ENCODE data around the gene TMEM163.
"Not testable (repeated sequence)": the region's sequence is repeated elsewhere in the genome, so short reads cannot be mapped to it uniquely, and the experiment has no call there.

The TMEM163 gene

GRCh38 chr2:134512734-134513464 is 205.9 kb downstream of the TMEM163 start:
- DNase-seq (ENCODE audit: low read depth): no peak
- H3K4me3 ChIP-seq (ENCODE audit: low read depth, low read length): no peak overlapping the region
- TF ChIP-seq MAX (IDR thresholded peaks at IDR 0.05; ENCODE audit: low read depth, low read length): no peak
- TF ChIP-seq MYC (IDR thresholded peaks at IDR 0.05; ENCODE audit: low read depth, low read length): no peak
- TF ChIP-seq POLR2A (IDR thresholded peaks at IDR 0.05; ENCODE audit: extremely low read depth, insufficient read length): no peak
- no peak for TF ChIP-seq CTCF (IDR thresholded peaks at IDR 0.05; ENCODE audit: low read depth, low read length)

- H3K4me3 ChIP-seq (ENCODE audit: low read depth, low read length): no peak overlapping the region
- TF ChIP-seq MYC (IDR thresholded peaks at IDR 0.05; ENCODE audit: low read depth, low read length) (no peak), CTCF (IDR thresholded peaks at IDR 0.05; ENCODE audit: low read depth, low read length) (no peak), POLR2A (IDR thresholded peaks at IDR 0.05; ENCODE audit: extremely low read depth, insufficient read length) (no peak)
- DNase-seq (ENCODE audit: low read depth): no peak
These were observed 210.4 kb downstream of the TMEM163 start for GRCh38 chr2:134508391-134508790.

- TF ChIP-seq MAX (IDR thresholded peaks at IDR 0.05; ENCODE audit: low read depth, low read length) (no peak), POLR2A (IDR thresholded peaks at IDR 0.05; ENCODE audit: extremely low read depth, insufficient read length) (no peak), CTCF (IDR thresholded peaks at IDR 0.05; ENCODE audit: low read depth, low read length) (no peak)
- H3K4me3 ChIP-seq (ENCODE audit: low read depth, low read length): no peak overlapping the region
- DNase-seq (ENCODE audit: low read depth): no peak
These were observed 211.1 kb downstream of the TMEM163 start for GRCh38 chr2:134507697-134508096.

- DNase-seq (ENCODE audit: low read depth); H3K4me3 ChIP-seq (ENCODE audit: low read depth, low read length): not testable (repeated sequence)
These were observed 211.6 kb downstream of the TMEM163 start for GRCh38 chr2:134507159-134507558.

- H3K4me3 ChIP-seq (ENCODE audit: low read depth, low read length): no peak overlapping the region
- TF ChIP-seq CTCF (IDR thresholded peaks at IDR 0.05; ENCODE audit: low read depth, low read length) (no peak), MYC (IDR thresholded peaks at IDR 0.05; ENCODE audit: low read depth, low read length) (no peak), MAX (IDR thresholded peaks at IDR 0.05; ENCODE audit: low read depth, low read length) (no peak), POLR2A (IDR thresholded peaks at IDR 0.05; ENCODE audit: extremely low read depth, insufficient read length) (no peak)
- DNase-seq (ENCODE audit: low read depth): no peak
These were observed 213.4 kb downstream of the TMEM163 start for GRCh38 chr2:134505446-134505845.

- no peak for TF ChIP-seq POLR2A (IDR thresholded peaks at IDR 0.05; ENCODE audit: extremely low read depth, insufficient read length)
- TF ChIP-seq CTCF (IDR thresholded peaks at IDR 0.05; ENCODE audit: low read depth, low read length): no peak
- TF ChIP-seq MYC (IDR thresholded peaks at IDR 0.05; ENCODE audit: low read depth, low read length): no peak
- H3K4me3 ChIP-seq (ENCODE audit: low read depth, low read length): no peak overlapping the region
- DNase-seq (ENCODE audit: low read depth): no peak
These were observed 214.0 kb downstream of the TMEM163 start for GRCh38 chr2:134504586-134505336.

Data from NB4 (cell line).